HG02571 (cell line): ENCODE measurements around the gene TMEM273.

Experiments used
- ATAC-seq: cut with Tn5 transposase; IDR thresholded peaks from one replicate; pipeline ENCODE4 v1.9.1; 2021; ENCODE audit warnings: mild to moderate bottlenecking, moderate library complexity; ENCODE audit not compliant: unreplicated experiment

The TMEM273 gene

GRCh38 chr10:49149881-49150280 lies 38.3 kb downstream of the TMEM273 start:
- no peak for ATAC-seq

- ATAC-seq, result no peak
Measured at GRCh38 chr10:49144058-49144720, 44.0 kb downstream of the TMEM273 start.

DNA sequence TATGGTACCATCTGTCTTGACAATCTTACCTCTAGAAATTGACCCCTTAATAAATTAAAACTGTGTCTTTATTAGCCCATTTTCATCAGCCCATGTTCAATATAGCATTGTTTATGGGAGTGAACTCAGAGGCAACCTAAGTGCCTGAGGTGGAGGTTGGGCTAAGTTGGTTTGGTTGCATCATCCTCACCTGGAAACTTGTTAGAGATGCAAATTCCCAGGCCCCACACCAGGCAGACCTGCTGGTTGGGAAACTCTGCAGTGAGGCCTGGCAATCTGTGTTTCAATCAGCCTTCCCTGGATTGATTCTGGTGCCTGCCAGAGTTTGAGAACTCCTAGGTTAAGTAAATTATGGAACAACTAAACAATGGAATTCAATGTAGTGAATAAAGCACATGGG lies 44.9 kb downstream of the TMEM273 start:
- no peak for ATAC-seq

DNA sequence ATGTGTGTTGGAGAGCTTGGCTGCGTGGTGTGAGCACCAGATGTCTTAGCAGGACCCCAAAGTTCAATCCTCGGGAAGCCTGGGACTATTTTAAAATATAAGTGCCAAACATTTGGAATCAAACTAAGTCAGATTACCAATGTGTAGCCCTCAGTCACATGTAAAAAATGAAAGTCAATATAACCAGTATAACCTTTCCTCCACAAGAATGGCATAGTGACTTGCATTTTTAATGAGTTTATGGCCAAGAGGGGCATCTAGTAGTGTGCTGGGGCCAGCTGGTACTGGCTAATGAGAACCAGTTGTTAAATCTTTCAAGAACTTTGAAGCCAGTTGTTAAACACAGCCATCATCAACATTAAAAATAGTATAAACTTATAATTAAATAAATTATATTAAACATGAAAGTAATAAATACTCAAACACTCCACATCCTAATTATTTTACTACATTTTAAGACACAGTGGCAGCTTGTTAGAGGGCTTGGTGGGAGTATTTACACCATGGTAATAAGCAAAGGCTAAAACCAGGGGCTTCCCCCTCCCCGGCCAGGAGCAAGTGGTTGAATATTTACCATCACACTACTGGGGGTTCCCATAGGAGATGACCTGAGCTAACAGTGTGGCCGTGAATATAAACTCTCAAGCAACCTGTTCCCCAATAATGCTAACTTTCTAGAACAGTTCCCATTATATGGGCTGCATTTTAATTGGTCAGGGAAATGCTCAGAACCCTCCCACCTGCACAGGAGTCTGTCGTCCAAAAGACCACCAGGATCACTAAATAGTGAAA lies 46.5 kb downstream of the TMEM273 start:
- no peak for ATAC-seq

- ATAC-seq, result no peak
Measured at GRCh38 chr10:49140304-49141177, 47.6 kb downstream of the TMEM273 start.

- ATAC-seq, result no peak
Measured at GRCh38 chr10:49139846-49140195, 48.4 kb downstream of the TMEM273 start.

DNA sequence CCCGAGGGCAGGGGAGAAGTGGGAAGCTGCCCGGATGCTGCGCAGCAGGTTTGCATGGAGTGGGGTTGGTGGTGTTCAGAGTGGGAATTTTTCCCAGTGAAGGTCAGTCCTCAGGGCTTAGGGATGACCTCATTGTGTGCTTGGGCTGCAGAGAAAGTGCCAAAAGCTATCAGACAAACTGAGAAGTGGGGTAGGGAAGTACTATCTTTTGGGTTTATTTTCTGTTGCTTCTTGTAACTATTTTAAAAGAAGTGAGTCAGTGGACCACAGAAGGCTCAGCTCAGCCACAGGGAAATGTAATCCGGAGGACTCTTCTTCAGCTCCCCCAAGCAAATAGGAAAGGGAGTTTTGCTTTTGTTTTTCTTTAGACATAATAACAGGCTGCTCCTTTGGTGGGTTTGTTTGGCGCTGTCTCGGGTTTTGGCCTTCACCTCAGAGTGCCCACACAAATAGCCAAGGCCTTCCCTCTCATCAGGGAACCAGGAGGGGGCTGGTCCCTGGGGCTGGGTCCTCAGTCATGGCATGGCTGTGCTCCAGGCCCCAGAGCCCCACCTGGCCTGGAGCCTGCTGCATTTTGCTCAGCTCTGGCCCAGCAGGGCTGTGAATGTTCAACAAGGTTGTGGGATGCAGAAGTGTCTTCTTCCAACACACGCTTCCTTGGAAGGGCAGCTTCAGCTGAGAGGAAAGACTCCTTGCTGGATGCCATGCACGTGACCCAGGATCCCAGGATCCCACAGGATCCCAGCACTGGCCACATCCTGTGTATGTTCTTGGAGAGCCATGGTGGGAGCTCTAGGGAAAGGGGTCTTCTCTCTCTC lies 49.0 kb downstream of the TMEM273 start:
- no peak for ATAC-seq

GRCh38 chr10:49138361-49138891 lies 49.8 kb downstream of the TMEM273 start:
- ATAC-seq, result no peak

DNA sequence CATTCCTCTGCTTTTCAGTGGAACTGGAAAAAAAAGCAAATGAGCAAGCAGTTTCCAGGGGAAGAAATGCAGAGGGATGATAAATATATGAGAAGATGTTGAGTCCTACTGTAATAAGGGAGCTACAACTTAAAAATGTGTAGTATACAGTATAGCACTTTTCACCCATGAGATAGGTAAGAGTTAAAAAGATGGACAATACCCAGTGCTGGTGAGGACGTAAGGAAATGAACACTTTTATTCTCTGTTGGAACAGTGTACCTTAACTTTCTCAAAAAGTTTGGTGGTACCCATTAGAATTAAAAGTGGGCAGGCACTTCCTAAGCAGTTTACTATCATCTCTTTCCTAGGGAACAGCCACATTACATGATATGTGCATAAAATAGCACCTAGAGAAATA lies 51.7 kb downstream of the TMEM273 start:
- ATAC-seq, result no peak

- ATAC-seq, result no peak
Measured at GRCh38 chr10:49135575-49136313, 52.4 kb downstream of the TMEM273 start.

- no peak for ATAC-seq
Measured at GRCh38 chr10:49134327-49134726, 53.9 kb downstream of the TMEM273 start.

DNA sequence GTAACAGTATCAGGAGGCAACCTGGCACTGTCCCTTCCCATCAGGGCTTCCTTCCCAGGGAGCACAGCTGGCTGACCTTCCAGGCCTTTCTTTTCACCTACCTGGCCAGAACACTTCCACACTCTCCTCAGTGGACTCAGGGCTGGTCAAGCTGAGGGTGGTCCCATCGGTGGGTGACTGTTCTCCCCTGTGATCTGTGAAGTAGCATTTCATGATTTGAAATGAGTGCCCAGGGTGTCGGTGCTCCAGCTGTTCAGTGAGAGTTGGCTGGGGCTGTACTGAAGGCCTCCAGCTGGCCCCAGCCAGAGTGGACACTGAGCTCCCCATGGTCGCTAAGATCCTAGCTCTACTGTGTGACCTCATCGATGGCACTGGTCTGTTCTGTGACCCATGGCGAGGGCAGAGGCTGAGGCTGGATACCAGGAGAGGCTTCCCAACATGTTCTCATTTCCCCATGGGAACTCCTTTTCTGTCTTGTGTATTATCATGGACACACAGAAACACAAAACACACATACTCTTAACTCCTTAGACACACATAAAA lies 54.4 kb downstream of the TMEM273 start, which contains the start of gene FAM170B:
TSS of gene FAM170B (minus strand) at position 316 of the 543 bp plus-strand sequence. CDS start at position 213, 103 bp downstream.
- no peak for ATAC-seq

GRCh38 chr10:49132362-49132737 lies 55.8 kb downstream of the TMEM273 start:
- no peak for ATAC-seq

DNA sequence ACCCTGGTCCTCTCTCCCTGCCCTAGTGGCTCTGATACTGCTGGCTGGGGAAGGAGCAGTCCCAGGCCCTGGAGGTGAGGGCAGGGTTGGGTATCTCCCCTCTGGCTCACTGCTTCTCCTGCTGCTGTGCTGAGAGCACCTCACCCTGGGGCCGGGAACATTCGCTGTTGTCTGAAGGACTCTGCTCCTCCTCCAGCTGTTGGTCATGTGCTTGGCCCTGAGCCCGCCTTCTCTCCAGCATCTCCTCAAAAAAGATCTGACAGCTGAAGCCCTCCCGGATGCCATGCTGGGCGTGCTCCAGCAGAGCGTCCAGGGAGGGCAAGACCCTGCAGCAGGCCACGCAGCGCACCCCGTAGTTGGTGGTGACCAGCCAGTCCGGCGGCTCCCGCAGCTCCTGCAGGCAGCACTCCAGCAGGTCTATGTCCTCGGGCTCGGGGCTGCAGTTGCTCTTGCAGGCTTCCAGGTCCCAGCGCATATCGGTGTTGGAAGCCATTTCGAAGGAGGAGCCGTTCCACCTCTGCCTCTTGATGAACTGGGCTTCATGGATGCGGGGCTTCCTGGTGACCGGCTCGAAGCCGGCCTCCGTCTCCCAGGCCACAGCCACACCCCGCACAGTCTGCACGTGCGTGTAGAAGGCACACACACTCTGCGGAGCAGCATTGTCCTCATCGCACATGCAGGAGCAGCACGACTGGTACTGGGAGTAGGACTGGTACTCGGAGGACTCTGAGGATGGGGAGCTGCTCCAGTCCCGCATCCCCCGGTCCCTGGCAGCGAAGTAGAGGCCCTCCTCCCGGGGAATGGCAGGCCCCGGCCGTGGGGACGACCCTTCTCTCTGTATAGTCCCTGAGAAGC lies 56.5 kb downstream of the TMEM273 start:
- ATAC-seq, result no peak

DNA sequence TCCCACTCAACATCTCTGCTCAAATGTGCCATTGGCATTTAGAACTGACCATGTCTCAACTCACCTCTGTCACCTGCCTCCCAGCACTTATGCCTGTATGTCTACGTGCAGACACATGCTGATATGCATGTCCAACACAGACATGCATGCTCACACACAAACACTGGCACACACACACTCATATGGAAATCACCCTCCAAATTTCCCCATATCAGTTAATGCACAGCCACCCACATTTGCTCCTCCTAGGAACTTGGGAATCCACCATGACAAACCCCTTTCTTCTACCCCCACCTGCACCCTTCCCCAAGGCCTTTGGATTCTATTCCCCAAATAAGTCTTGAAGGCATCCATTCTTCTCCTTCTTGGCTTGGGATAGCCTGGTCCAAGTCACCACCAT lies 58.8 kb downstream of the TMEM273 start:
- no peak for ATAC-seq

DNA sequence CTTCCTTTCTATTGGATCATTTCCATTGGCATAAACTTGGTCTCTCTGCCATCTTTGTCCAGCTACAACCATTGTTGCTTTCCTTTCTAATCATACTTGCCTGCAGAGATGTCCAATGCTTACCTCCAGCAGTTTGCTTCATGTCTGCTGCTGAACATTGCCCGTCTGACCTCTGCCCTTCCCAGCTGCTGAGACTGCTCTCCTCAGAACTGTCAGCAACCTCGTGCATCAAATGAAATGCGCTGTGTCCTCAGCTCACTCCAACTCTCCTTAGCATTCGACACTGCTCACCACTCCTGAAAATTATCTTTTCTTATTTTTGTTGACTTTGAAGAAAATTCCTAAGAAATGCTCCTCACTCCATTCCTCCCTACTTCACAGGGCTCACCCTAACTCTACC lies 59.3 kb downstream of the TMEM273 start:
- ATAC-seq, result no peak

- ATAC-seq, result no peak
Measured at GRCh38 chr10:49123981-49124950, 63.9 kb downstream of the TMEM273 start.
